ENCODE measurements around the gene MYH15. TPM values are rescaled to one million over a fixed set of nuclear protein-coding genes. Genes with fewer than 3 reads are reported as not detected.

Gene MYH15
- total RNA-seq, 1 experiment from 2014 or later, result 1.2 TPM

DNA sequence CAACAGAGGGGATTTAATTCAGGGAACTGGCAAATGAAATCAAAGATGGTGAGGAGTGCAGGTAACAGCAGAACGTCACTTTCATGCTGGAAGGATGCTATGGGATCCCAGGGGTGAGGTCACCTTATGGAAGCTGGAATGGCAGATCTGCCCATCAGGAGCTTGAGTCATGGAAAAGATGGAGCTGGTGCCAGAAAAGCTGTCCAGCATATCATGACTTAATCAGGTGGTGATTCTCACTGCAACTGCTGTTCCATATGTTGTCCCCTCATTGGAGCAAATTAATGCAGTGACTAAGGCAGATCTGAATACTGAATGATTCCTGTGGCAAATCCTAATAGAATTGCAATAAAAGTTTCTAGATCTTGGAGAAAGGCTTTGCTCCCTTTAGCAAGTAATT is 175.7 kb downstream of the MYH15 start:
- intact Hi-C loops (cut with micrococcal nuclease; ENCODE audit: unreplicated experiment), result no loop called here
- no TSS peak for BruUV-seq (replicated peaks)
- H3K36me3 ChIP-seq (ENCODE audit: control insufficient read depth, insufficient read depth, low read length), result no peaks in the 10 kb centered on the region
- no peak for ATAC-seq
- in situ Hi-C loops (cut with HindIII; ENCODE audit: low pct_unique_long_range_greater_than_20kb, low sequenced_read_pairs), result no loop called here
- ChIA-PET POLR2A (no interaction called here), CTCF (no interaction called here)
- TF ChIP-seq POLR2AphosphoS5 (IDR thresholded peaks at IDR 0.05; ENCODE audit: low read depth, low read length), result no peak
- TF ChIP-seq, protein P1, sequence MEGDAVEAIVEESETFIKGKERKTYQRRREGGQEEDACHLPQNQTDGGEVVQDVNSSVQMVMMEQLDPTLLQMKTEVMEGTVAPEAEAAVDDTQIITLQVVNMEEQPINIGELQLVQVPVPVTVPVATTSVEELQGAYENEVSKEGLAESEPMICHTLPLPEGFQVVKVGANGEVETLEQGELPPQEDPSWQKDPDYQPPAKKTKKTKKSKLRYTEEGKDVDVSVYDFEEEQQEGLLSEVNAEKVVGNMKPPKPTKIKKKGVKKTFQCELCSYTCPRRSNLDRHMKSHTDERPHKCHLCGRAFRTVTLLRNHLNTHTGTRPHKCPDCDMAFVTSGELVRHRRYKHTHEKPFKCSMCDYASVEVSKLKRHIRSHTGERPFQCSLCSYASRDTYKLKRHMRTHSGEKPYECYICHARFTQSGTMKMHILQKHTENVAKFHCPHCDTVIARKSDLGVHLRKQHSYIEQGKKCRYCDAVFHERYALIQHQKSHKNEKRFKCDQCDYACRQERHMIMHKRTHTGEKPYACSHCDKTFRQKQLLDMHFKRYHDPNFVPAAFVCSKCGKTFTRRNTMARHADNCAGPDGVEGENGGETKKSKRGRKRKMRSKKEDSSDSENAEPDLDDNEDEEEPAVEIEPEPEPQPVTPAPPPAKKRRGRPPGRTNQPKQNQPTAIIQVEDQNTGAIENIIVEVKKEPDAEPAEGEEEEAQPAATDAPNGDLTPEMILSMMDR (IDR thresholded peaks at IDR 0.05), result no peak
- TF ChIP-seq, protein P2, sequence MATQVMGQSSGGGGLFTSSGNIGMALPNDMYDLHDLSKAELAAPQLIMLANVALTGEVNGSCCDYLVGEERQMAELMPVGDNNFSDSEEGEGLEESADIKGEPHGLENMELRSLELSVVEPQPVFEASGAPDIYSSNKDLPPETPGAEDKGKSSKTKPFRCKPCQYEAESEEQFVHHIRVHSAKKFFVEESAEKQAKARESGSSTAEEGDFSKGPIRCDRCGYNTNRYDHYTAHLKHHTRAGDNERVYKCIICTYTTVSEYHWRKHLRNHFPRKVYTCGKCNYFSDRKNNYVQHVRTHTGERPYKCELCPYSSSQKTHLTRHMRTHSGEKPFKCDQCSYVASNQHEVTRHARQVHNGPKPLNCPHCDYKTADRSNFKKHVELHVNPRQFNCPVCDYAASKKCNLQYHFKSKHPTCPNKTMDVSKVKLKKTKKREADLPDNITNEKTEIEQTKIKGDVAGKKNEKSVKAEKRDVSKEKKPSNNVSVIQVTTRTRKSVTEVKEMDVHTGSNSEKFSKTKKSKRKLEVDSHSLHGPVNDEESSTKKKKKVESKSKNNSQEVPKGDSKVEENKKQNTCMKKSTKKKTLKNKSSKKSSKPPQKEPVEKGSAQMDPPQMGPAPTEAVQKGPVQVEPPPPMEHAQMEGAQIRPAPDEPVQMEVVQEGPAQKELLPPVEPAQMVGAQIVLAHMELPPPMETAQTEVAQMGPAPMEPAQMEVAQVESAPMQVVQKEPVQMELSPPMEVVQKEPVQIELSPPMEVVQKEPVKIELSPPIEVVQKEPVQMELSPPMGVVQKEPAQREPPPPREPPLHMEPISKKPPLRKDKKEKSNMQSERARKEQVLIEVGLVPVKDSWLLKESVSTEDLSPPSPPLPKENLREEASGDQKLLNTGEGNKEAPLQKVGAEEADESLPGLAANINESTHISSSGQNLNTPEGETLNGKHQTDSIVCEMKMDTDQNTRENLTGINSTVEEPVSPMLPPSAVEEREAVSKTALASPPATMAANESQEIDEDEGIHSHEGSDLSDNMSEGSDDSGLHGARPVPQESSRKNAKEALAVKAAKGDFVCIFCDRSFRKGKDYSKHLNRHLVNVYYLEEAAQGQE (IDR thresholded peaks at IDR 0.05; ENCODE audit: insufficient read depth in 1 of 2, low read depth in 2 of 2, low read length in 1 of 2), result no peak
- TF ChIP-seq SIN3A (IDR thresholded peaks at IDR 0.05; ENCODE audit: borderline replicate concordance, insufficient read depth, low read depth, low read length), result no peak
- TF ChIP-seq TCF7L2 (IDR thresholded peaks at IDR 0.05; ENCODE audit: low read depth, low read length), result no peak
- DNase-seq (ENCODE audit: low read depth, low spot score), result no peak
- H3K4me3 ChIP-seq (ENCODE audit: low read depth in 2 of 2, low read length in 2 of 2), result no peak overlapping the region
- H3K4me1 ChIP-seq (ENCODE audit: control insufficient read depth, insufficient read depth, low read length), result no peaks in the 10 kb centered on the region
- H3K9me3 ChIP-seq (ENCODE audit: control insufficient read depth, insufficient read depth, low read depth, low read length), result no peaks in the 10 kb centered on the region
- H3K27ac ChIP-seq (ENCODE audit: low read length), result no peak overlapping the region
- no peaks in the 10 kb centered on the region for H3K27me3 ChIP-seq (ENCODE audit: control insufficient read depth, insufficient read depth, low read length)

DNA sequence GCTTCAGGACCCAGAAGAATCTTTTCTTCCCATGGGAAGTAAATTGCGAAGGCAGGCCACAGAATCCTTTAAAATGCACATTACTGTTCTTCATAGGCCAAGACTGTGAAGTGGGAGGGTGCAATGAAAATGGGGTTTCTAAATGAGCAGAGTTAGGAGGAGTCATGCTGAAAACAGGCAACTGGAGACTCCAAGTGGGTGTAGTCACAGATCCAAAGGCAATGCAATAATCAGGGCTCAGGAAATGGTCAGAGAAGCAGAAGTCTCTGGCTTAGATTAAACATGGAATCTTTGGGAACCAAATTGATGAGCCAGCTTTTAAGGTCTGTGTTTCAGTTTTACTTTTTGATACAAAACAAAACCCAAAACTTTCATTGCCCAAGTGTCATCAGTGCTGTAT is 176.4 kb downstream of the MYH15 start:
- H3K9me3 ChIP-seq (ENCODE audit: control insufficient read depth, insufficient read depth, low read depth, low read length), result no peaks in the 10 kb centered on the region
- no peaks in the 10 kb centered on the region for H3K27me3 ChIP-seq (ENCODE audit: control insufficient read depth, insufficient read depth, low read length)
- POLR2A ChIA-PET, result no interaction called here
- BruUV-seq (replicated peaks), result no TSS peak
- H3K36me3 ChIP-seq (ENCODE audit: control insufficient read depth, insufficient read depth, low read length), result no peaks in the 10 kb centered on the region
- no peak for TF ChIP-seq TCF7L2 (IDR thresholded peaks at IDR 0.05; ENCODE audit: low read depth, low read length)
- no peak overlapping the region for H3K4me3 ChIP-seq (ENCODE audit: low read depth in 2 of 2, low read length in 2 of 2)
- H3K27ac ChIP-seq (ENCODE audit: low read length), result no peak overlapping the region
- DNase-seq (ENCODE audit: low read depth, low spot score), result no peak
- no peaks in the 10 kb centered on the region for H3K4me1 ChIP-seq (ENCODE audit: control insufficient read depth, insufficient read depth, low read length)
- no peak for ATAC-seq
- in situ Hi-C loops (cut with HindIII; ENCODE audit: low pct_unique_long_range_greater_than_20kb, low sequenced_read_pairs) (no loop called here), intact Hi-C loops (cut with micrococcal nuclease; ENCODE audit: unreplicated experiment) (no loop called here)
- CTCF ChIA-PET, result no interaction called here

DNA sequence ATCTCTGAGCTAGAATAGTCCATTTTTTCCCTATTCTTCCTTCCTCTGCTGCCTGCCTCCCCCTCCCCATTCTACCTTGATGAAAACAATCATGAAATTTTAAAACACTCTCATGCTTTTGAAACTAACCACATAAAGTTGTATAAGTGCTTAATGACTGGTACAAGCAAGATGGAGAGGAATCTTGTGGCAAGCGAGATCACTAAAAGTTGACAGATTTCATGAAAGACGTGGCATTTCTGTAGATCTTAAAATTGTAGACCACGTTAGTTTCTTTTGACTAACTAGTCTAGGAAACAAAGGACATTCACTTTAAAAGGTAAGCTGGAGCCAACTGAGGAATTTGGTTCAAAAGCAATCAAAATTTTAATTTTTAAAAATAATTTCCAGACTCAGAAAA is 178.6 kb downstream of the MYH15 start:
- no peak overlapping the region for H3K27ac ChIP-seq (ENCODE audit: low read length)
- no peaks in the 10 kb centered on the region for H3K36me3 ChIP-seq (ENCODE audit: control insufficient read depth, insufficient read depth, low read length)
- no peak for DNase-seq (ENCODE audit: low read depth, low spot score)
- in situ Hi-C loops (cut with HindIII; ENCODE audit: low pct_unique_long_range_greater_than_20kb, low sequenced_read_pairs) (no loop called here), intact Hi-C loops (cut with micrococcal nuclease; ENCODE audit: unreplicated experiment) (no loop called here)
- H3K27me3 ChIP-seq (ENCODE audit: control insufficient read depth, insufficient read depth, low read length), result no peaks in the 10 kb centered on the region
- no peak for ATAC-seq
- POLR2A ChIA-PET, result no interaction called here
- CTCF ChIA-PET, result no interaction called here
- BruUV-seq (replicated peaks), result no TSS peak
- peaks cover 6% of the 10 kb centered on the region; the same call in 1 of the 2 replicates for H3K9me3 ChIP-seq (ENCODE audit: control insufficient read depth, insufficient read depth, low read depth, low read length)
- H3K4me3 ChIP-seq (ENCODE audit: low read depth in 2 of 2, low read length in 2 of 2), result no peak overlapping the region
- TF ChIP-seq SIN3A (IDR thresholded peaks at IDR 0.05; ENCODE audit: borderline replicate concordance, insufficient read depth, low read depth, low read length) (no peak), TCF7L2 (IDR thresholded peaks at IDR 0.05; ENCODE audit: low read depth, low read length) (no peak), POLR2AphosphoS5 (IDR thresholded peaks at IDR 0.05; ENCODE audit: low read depth, low read length) (no peak)
- TF ChIP-seq, protein P2 (IDR thresholded peaks at IDR 0.05; ENCODE audit: insufficient read depth in 1 of 2, low read depth in 2 of 2, low read length in 1 of 2), result no peak
- TF ChIP-seq, protein P1 (IDR thresholded peaks at IDR 0.05), result no peak
- H3K4me1 ChIP-seq (ENCODE audit: control insufficient read depth, insufficient read depth, low read length), result no peaks in the 10 kb centered on the region
